ENCODE data around the gene MSLN. TPM values are rescaled to one million over a fixed set of nuclear protein-coding genes. Genes with fewer than 3 reads are reported as not detected.
A peak's percentile ranks its signal among the peaks of the same experiment; 100 is the strongest.

MSLN gene
- total and polyA plus RNA-seq, 9 of the 15 experiments (the other 6 are each of a cell fraction or from before 2014, with no cell fraction given) = not detected

GRCh38 chr16:740764-741505 is 19.6 kb upstream of the MSLN start, which contains the start of gene CIAO3 (continued):
- TF ChIP-seq E2F1 (CRISPR knock-in tag; IDR thresholded peaks at IDR 0.05) (peak; percentile 70; the same call in 1 of the 2 replicates), MAX (CRISPR knock-in tag; IDR thresholded peaks at IDR 0.05) (peak; percentile 68), E2F6 (IDR thresholded peaks at IDR 0.05; ENCODE audit: borderline replicate concordance in 1 of 2, extremely low read depth in 1 of 2, insufficient read depth in 1 of 2, insufficient read length in 1 of 2, low read depth in 1 of 2, low read length in 1 of 2, poor library complexity in 1 of 2, severe bottlenecking in 1 of 2) (peak; percentile 75 to 83), ZNF668 (CRISPR knock-in tag; IDR thresholded peaks at IDR 0.05) (no peak), POLR2A (conservative IDR thresholded peaks at IDR 0.05) (peak; percentile 77), MAZ (CRISPR knock-in tag; conservative IDR thresholded peaks at IDR 0.05 in 1 of 2, IDR thresholded peaks at IDR 0.05 in 1 of 2) (peak; percentile 83 to 90), ZNF124 (CRISPR knock-in tag; IDR thresholded peaks at IDR 0.05) (no peak), PCBP1 (IDR thresholded peaks at IDR 0.05; ENCODE audit: low read depth, low read length, poor library complexity, severe bottlenecking) (peak; percentile 68), CREB3L1 (IDR thresholded peaks at IDR 0.05; ENCODE audit: borderline replicate concordance, low read depth) (peak; percentile 77), CREBBP (IDR thresholded peaks at IDR 0.05; ENCODE audit: low read depth, low read length) (no peak), ZNF717 (CRISPR knock-in tag; IDR thresholded peaks at IDR 0.05) (no peak), PHB (CRISPR knock-in tag; IDR thresholded peaks at IDR 0.05) (0 out of 2 replicates have a peak, but pooled peaks have one; percentile 44), THAP7 (CRISPR knock-in tag; IDR thresholded peaks at IDR 0.05) (peak; percentile 100), MAFG (tag; conservative IDR thresholded peaks at IDR 0.05) (no peak), USF1 (CRISPR knock-in tag; IDR thresholded peaks at IDR 0.05) (peak; percentile 63), SAP30 (IDR thresholded peaks at IDR 0.05; ENCODE audit: borderline replicate concordance, insufficient read depth, low read depth, low read length, poor library complexity, severe bottlenecking) (peak; percentile 63), RB1 (IDR thresholded peaks at IDR 0.05; ENCODE audit: low read depth) (peak; percentile 99), CBX5 (IDR thresholded peaks at IDR 0.05; ENCODE audit: borderline replicate concordance, low read depth) (0 out of 2 replicates have a peak, but pooled peaks have one; percentile 21), TBP (optimal IDR thresholded peaks at IDR 0.05; ENCODE audit: low read depth, low read length) (peak; percentile 72), CEBPB (tag; IDR thresholded peaks at IDR 0.05) (no peak), MBD2 (IDR thresholded peaks at IDR 0.05; ENCODE audit: borderline replicate concordance, low read depth) (peak; percentile 74), MTA3 (IDR thresholded peaks at IDR 0.05; ENCODE audit: borderline replicate concordance) (peak; percentile 82; the same call in 1 of the 2 replicates), KDM2B (CRISPR knock-in tag; IDR thresholded peaks at IDR 0.05) (0 out of 2 replicates have a peak, but pooled peaks have one; percentile 10)
